Lower leg skin (tissue), 3 donors: ENCODE results near the gene TMEM94.

Source experiments
- POLR2A ChIP-seq, 2 donors: fragments of 450-650 bp; IDR thresholded peaks; one replicate each; pipeline ENCODE4 v1.6.1; 2016 to 2017; ENCODE audit warnings: antibody characterized with exemption in 2 of 2, mild to moderate bottlenecking in 1 of 2, moderate library complexity in 1 of 2
- TF ChIP-seq, protein P1 (sequence below), 3 donors: fragments of 450-650 bp; IDR thresholded peaks; one replicate each; pipeline ENCODE4 v1.5.1; 2016; ENCODE audit warnings: antibody characterized with exemption in 3 of 3, mild to moderate bottlenecking in 3 of 3, moderate library complexity in 2 of 3

- TF ChIP-seq POLR2A (IDR thresholded peaks at IDR 0.05) = no peak
- TF ChIP-seq, protein P1, sequence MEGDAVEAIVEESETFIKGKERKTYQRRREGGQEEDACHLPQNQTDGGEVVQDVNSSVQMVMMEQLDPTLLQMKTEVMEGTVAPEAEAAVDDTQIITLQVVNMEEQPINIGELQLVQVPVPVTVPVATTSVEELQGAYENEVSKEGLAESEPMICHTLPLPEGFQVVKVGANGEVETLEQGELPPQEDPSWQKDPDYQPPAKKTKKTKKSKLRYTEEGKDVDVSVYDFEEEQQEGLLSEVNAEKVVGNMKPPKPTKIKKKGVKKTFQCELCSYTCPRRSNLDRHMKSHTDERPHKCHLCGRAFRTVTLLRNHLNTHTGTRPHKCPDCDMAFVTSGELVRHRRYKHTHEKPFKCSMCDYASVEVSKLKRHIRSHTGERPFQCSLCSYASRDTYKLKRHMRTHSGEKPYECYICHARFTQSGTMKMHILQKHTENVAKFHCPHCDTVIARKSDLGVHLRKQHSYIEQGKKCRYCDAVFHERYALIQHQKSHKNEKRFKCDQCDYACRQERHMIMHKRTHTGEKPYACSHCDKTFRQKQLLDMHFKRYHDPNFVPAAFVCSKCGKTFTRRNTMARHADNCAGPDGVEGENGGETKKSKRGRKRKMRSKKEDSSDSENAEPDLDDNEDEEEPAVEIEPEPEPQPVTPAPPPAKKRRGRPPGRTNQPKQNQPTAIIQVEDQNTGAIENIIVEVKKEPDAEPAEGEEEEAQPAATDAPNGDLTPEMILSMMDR (IDR thresholded peaks at IDR 0.05) = no peak
These were observed 38.0 kb downstream of the TMEM94 start for GRCh38 chr17:75494326-75494877.
